ENCODE measurements around the gene NCF2.
A peak's percentile ranks its signal among the peaks of the same experiment; 100 is the strongest.

NCF2 gene

DNA sequence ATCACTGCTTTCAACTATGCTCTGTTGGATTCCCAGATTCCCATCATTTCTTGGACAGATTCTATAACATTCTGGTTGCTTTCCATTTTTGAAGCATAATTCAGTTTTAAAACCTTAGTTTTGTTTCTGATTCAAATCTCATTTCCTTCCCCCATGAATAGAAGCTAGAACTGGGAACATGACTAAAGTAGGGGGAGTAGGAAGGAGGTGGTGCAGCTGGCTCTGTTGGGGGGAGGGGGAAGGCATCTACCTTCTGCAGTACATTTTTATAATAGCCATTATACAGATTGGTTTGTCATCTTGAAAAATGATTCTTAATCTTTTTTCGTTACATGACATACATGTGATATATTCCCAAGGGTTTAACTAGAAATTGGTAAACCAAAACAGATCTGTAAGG, 69.9 kb downstream of the NCF2 start:
- no peaks in the 10 kb centered on the region for H3K27me3 Mint-ChIP-seq
- H3K4me1 Mint-ChIP-seq, result no peaks in the 10 kb centered on the region
- no peak overlapping the region for H3K4me3 Mint-ChIP-seq
- H3K9me3 Mint-ChIP-seq, result no peaks in the 10 kb centered on the region
- ATAC-seq (no peak), DNase-seq (no peak)
- no peak overlapping the region for H3K27ac Mint-ChIP-seq

DNA sequence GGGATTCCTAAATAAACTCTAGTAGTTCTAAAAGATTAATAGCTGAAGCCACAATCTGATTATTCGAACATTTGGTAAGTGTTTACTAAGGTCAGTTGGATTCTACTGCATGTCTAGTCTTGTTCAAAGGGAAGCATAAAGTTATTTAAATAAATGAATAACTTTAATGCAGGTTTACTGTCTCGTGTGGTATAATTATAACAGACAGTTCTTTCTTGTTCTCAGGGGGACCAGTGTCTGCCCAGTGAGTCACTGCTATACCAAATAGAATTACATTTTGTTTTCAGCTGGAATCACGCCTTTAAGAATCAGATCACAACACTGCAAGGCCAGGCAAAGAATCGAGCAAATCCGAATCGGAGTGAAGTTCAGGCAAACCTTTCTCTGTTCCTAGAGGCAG, 72.9 kb downstream of the NCF2 start:
- no peak overlapping the region for H3K4me3 Mint-ChIP-seq
- no peak for DNase-seq
- H3K9me3 Mint-ChIP-seq, result no peaks in the 10 kb centered on the region
- H3K27ac Mint-ChIP-seq, result peak overlapping the region in 1 of 2 donors; percentile 20
- ATAC-seq, result no peak
- no peaks in the 10 kb centered on the region for H3K4me1 Mint-ChIP-seq
- H3K27me3 Mint-ChIP-seq, result no peaks in the 10 kb centered on the region

DNA sequence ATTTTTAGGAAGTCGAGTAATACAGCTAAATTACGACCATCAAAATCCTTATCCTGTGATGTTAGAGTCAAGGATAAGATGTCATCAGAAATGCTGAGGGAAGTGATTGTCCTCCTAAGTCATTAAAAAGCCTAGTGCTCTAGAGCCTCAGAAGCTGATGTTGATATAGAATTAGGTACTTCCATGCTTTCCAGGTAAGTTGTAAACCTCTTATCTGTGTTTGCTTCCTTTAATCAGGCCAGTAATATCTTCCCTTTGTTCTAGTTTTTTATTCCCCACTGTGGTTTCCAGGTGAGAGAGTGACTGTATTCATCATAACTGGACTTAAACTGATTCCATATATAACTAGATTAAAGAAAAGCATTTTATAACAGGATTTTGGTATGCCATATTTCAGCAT, 73.5 kb downstream of the NCF2 start:
- Mint-ChIP-seq H3K27me3 (no peaks in the 10 kb centered on the region), H3K9me3 (no peaks in the 10 kb centered on the region), H3K4me1 (no peaks in the 10 kb centered on the region), H3K27ac (no peak overlapping the region), H3K4me3 (no peak overlapping the region)
- no peak for ATAC-seq
- DNase-seq, result no peak

DNA sequence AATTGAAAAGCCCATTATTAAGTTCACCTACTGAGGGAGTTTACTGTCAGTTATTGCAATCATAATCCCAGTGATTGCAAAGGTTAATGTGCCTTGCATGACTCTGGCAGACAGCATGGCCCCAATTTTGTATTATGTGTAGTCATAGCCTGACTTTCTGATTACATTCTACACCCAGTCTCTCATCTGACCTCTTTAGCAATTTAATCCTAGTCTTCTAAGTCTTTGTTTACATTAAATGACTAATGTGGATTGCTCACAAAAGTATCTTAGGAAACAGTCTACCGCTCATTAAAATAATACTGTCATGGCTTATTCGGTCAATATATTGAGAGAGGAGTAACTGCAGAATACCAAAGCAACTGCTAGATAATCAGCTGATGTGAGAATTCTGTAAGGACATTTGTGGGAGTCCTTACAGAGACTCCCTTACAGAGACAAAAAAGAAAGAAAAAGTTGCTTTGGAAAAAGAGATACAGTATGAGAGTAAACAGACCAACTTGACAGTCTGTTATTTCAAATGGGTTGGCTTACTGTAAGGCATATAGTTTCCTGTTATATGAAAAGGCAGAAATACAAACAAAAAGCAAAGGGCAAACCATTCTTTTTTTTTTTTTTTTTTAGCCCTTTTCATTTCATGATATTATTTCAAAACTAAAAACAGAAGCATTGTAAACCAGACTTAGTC, 75.1 kb downstream of the NCF2 start:
- H3K27me3 Mint-ChIP-seq, result no peaks in the 10 kb centered on the region
- H3K4me3 Mint-ChIP-seq, result no peak overlapping the region
- DNase-seq, result no peak
- no peaks in the 10 kb centered on the region for H3K9me3 Mint-ChIP-seq
- peak overlapping the region in 1 of 2 donors; percentile 3 for H3K27ac Mint-ChIP-seq
- no peak for ATAC-seq
- no peaks in the 10 kb centered on the region for H3K4me1 Mint-ChIP-seq

DNA sequence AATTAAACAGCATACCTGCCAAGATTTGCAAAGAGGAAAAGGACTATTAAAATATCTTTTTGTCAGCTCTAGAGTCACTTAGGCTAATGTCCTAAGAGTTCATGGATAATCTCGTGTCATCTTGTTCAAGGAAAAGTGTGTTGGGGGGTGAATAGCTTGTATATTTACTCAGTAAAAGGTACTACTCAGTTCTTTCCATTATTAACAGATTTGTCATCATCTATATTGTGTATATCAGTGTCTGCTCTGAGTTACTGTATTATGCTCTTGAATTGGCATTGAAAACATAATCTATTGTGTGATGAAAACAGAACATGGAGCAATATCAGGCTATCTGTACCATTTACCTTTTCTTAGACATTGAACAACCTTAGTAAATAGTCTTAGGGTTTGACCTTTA, 76.0 kb downstream of the NCF2 start:
- Mint-ChIP-seq H3K27ac (no peak overlapping the region), H3K27me3 (no peaks in the 10 kb centered on the region), H3K9me3 (no peaks in the 10 kb centered on the region), H3K4me3 (no peak overlapping the region), H3K4me1 (no peaks in the 10 kb centered on the region)
- ATAC-seq, result no peak
- no peak for DNase-seq

DNA sequence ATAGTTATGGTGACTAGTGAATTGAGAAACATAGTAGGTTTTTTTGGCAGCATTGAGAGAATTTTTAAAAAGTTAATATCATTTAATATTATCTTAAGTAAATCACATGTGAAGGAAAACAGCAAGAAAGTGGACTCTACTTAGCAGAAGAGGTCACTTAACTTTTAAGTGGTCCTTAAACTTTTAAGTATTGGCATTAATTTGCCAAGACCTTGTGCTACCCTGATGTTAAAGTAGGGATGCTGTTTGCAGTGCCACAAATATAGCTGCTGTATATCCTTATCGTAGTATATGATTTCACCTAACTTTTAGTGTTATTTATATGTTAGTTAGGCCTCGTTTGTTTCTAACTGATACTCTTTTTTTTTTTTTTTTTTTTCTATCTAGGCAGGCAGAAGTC, 77.8 kb downstream of the NCF2 start:
- DNase-seq (no peak), ATAC-seq (no peak)
- H3K27me3 Mint-ChIP-seq, result no peaks in the 10 kb centered on the region
- no peaks in the 10 kb centered on the region for H3K4me1 Mint-ChIP-seq
- no peak overlapping the region for H3K4me3 Mint-ChIP-seq
- H3K27ac Mint-ChIP-seq, result no peak overlapping the region
- H3K9me3 Mint-ChIP-seq, result no peaks in the 10 kb centered on the region

DNA sequence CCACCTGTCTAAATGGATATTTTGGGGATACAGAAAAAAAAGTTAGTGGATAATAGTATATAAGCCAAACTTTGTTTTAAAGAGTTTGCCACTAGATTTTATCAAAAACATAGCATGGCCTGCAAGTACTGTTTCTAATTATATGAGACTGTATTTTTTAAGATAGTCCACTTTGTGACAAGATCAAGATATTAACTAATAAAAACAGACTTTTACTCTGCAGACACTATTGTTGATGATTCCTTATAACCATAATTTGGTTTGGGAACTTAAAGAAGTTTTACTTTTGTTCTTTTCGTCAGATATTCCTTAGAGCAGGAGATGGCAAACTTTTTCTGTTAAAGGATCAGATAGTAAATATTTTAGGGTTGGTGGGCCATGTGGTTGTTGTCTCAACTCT, 81.6 kb downstream of the NCF2 start:
- H3K4me3 Mint-ChIP-seq, result no peak overlapping the region
- H3K27ac Mint-ChIP-seq, result no peak overlapping the region
- H3K27me3 Mint-ChIP-seq, result no peaks in the 10 kb centered on the region
- H3K9me3 Mint-ChIP-seq, result no peaks in the 10 kb centered on the region
- ATAC-seq (no peak), DNase-seq (no peak)
- H3K4me1 Mint-ChIP-seq, result no peaks in the 10 kb centered on the region

DNA sequence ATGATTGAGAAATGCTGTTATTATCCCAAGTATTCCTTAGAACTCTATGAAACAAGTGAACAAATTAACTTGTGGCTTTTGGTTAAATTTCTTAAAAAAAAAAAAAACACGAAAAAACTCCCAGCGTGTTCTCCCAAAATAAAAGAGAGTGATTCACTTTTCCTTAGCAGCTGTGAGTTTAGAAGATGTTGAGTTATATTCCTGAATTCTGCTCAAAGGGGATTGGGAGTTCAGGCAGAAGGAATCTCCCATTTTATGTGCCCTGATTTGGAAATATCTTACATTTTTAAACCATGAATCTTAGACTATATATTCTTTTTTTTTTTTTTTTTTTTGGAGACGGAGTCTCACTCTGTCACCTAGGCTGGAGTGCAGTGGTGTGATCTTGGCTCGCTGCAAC, 83.7 kb downstream of the NCF2 start:
- DNase-seq (no peak), ATAC-seq (no peak)
- no peaks in the 10 kb centered on the region for H3K27me3 Mint-ChIP-seq
- H3K4me1 Mint-ChIP-seq, result no peaks in the 10 kb centered on the region
- no peak overlapping the region for H3K4me3 Mint-ChIP-seq
- no peaks in the 10 kb centered on the region for H3K9me3 Mint-ChIP-seq
- no peak overlapping the region for H3K27ac Mint-ChIP-seq

All from stimulated activated naive CD8-positive, alpha-beta T cell treated with anti-CD3 and anti-CD28 coated beads, Interleukin-15, amount 100 ng/mL, for 72 hours (primary cell).